Ascending aorta (tissue), 2 donors: ENCODE measurements around the gene CRYZL1. TPM values are rescaled to one million over a fixed set of nuclear protein-coding genes. Genes with fewer than 3 reads are reported as not detected.

Experiments
- DNase-seq, 2 donors: peaks; one replicate each; pipeline ENCODE4 v3.0.0-alpha.2; 2019; ENCODE audit warnings: low spot score in 2 of 2
- H3K27ac ChIP-seq, 2 donors: fragments of 200-600 bp; sonication (generic); one replicate each; pipeline ENCODE4 v1.5.1; 2016 to 2017; ENCODE audit warnings: mild to moderate bottlenecking in 1 of 2
- H3K27me3 ChIP-seq: fragments of 200-600 bp; sonication (generic); one replicate; pipeline ENCODE4 v1.5.1; 2017
- H3K36me3 ChIP-seq, 2 donors: fragments of 200-600 bp; sonication (generic); one replicate each; pipeline ENCODE4 v1.5.1; 2016
- H3K4me1 ChIP-seq, 2 donors: fragments of 200-600 bp; sonication (generic); one replicate each; pipeline ENCODE4 v1.5.1; 2016 to 2017; ENCODE audit warnings: mild to moderate bottlenecking in 1 of 2
- H3K4me3 ChIP-seq, 2 donors: fragments of 200-600 bp; sonication (generic); one replicate each; pipeline ENCODE4 v1.5.1; 2016 to 2017; ENCODE audit warnings: mild to moderate bottlenecking in 1 of 2
- H3K9me3 ChIP-seq, 2 donors: fragments of 200-600 bp; sonication (generic); one replicate each; pipeline ENCODE4 v1.5.1; 2016
- CTCF ChIP-seq, 3 experiments: fragments of 200-600 bp in 2 of 3; fragments of 450-650 bp in 1 of 3; sonication (generic) in 2 of 3; IDR thresholded peaks; one replicate each; pipeline ENCODE4 v1.5.1; 2016 to 2019; ENCODE audit warnings: antibody characterized with exemption in 3 of 3, mild to moderate bottlenecking in 1 of 3, moderate library complexity in 1 of 3
- intact Hi-C: fragments of 100-400 bp; cut with DNase I; formaldehyde crosslinking; loops from one replicate; pipeline ENCODE4 v1.15.1; 2023
- total RNA-seq: library from RNA; depleted of rRNA; stranded (reverse); fragments of >200 nt; gene quantifications from one replicate; pipeline ENCODE4 v1.1.0, GENCODE V29; 2016

Gene CRYZL1
- total RNA-seq, 1 donor from 2014 or later = 20.0 TPM

- Histone ChIP-seq H3K4me3 (no peak overlapping the region), H3K4me1 (peaks cover 0 to 12% of the 10 kb centered on the region in 2 donors), H3K36me3 (peaks cover 61 to 95% of the 10 kb centered on the region in 2 donors), H3K9me3 (no peaks in the 10 kb centered on the region), H3K27me3 (no peaks in the 10 kb centered on the region), H3K27ac (no peak overlapping the region)
- no peak for DNase-seq
- intact Hi-C loops = no loop called here
- no peak for TF ChIP-seq CTCF (IDR thresholded peaks at IDR 0.05)
Observed at GRCh38 chr21:33558777-33559421, 82.6 kb downstream of the CRYZL1 start.

- no peaks in the 10 kb centered on the region for H3K27me3 ChIP-seq
- peaks cover 75 to 96% of the 10 kb centered on the region in 2 donors for H3K36me3 ChIP-seq
- H3K27ac ChIP-seq = no peak overlapping the region
- no peak overlapping the region for H3K4me3 ChIP-seq
- H3K4me1 ChIP-seq = peaks cover 0 to 12% of the 10 kb centered on the region in 2 donors
- H3K9me3 ChIP-seq = no peaks in the 10 kb centered on the region
- no peak for TF ChIP-seq CTCF (IDR thresholded peaks at IDR 0.05)
- no peak for DNase-seq
- intact Hi-C loops = no loop called here
Observed at GRCh38 chr21:33557447-33557846, 84.1 kb downstream of the CRYZL1 start.

- peaks cover 0 to 10% of the 10 kb centered on the region in 2 donors for H3K4me1 ChIP-seq
- no peaks in the 10 kb centered on the region for H3K27me3 ChIP-seq
- H3K27ac ChIP-seq = no peak overlapping the region
- intact Hi-C loops = no loop called here
- no peaks in the 10 kb centered on the region for H3K9me3 ChIP-seq
- no peak for DNase-seq
- H3K36me3 ChIP-seq = peaks cover 79 to 98% of the 10 kb centered on the region in 2 donors
- H3K4me3 ChIP-seq = no peak overlapping the region
- no peak for TF ChIP-seq CTCF (IDR thresholded peaks at IDR 0.05)
Observed at GRCh38 chr21:33554982-33555344, 86.6 kb downstream of the CRYZL1 start.

GRCh38 chr21:33554236-33554981 lies 87.1 kb downstream of the CRYZL1 start:
- H3K27me3 ChIP-seq = no peaks in the 10 kb centered on the region
- no peak overlapping the region for H3K4me3 ChIP-seq
- peaks cover 0 to 10% of the 10 kb centered on the region in 2 donors for H3K4me1 ChIP-seq
- H3K27ac ChIP-seq = no peak overlapping the region
- intact Hi-C loops = no loop called here
- TF ChIP-seq CTCF (IDR thresholded peaks at IDR 0.05) = no peak
- H3K9me3 ChIP-seq = no peaks in the 10 kb centered on the region
- DNase-seq = no peak
- peaks cover 79 to 98% of the 10 kb centered on the region in 2 donors for H3K36me3 ChIP-seq

- Histone ChIP-seq H3K4me1 (peaks cover 0 to 10% of the 10 kb centered on the region in 2 donors), H3K27me3 (no peaks in the 10 kb centered on the region), H3K4me3 (no peak overlapping the region), H3K27ac (no peak overlapping the region), H3K36me3 (peaks cover 71 to 89% of the 10 kb centered on the region in 2 donors), H3K9me3 (no peaks in the 10 kb centered on the region)
- DNase-seq = no peak
- TF ChIP-seq CTCF (IDR thresholded peaks at IDR 0.05) = no peak
- intact Hi-C loops = no loop called here
Observed at GRCh38 chr21:33552999-33553598, 88.4 kb downstream of the CRYZL1 start.
